ENCODE results near the gene PBX1.

Gene PBX1

DNA sequence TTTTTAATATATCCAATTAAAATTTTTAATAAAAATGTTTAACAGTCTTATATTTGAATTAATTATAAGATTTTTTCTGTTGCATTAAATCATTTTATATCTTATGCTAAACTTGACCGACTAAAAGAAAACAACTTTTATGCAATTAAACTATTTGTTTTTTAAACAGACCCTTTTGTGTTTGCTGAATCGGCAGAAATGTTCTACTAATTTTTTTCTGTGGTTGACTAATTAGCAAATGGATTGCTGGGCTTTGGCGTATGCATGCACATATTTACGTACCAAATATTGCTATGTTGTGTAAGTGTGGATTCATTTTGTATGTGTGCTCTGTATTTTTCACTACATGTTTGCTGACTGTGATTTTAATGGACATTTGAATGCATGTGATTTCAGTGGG is 174.8 kb downstream of the PBX1 start:
- DNase-seq = no peak

DNA sequence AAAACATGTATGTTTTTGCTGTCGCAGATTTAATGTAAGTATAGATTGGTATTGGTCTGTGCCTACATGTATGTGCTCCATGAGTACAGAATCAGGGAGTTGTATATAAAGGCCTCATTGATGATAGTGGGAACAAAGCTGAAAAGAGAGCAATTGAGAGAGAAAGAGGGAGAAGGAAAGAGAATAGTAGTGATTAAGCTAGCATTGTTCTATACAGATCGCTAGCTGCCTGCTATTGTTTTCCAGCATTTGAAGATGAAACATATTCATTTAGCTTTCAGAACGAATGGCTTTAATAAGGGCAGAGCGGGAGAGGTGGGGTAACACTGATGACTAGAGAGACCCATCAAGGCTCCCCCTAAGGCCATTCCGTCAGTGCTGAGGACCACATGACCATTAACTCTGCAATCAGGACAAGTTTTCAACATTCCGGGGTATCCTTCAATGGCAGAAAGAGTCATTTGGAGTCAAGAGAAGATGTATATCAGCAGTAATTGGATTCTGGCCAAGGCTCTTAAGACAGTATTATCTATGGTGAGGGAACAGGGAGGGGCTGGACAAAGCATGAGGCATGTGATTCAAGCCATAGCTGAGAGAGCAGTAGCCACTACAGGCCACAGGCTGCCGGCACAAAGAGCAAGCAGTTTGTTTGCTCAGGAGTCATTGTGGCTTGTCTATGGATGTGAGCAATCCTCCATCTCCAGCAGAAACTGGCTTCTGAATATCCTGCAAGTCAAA is 176.5 kb downstream of the PBX1 start:
- no peak for DNase-seq

DNA sequence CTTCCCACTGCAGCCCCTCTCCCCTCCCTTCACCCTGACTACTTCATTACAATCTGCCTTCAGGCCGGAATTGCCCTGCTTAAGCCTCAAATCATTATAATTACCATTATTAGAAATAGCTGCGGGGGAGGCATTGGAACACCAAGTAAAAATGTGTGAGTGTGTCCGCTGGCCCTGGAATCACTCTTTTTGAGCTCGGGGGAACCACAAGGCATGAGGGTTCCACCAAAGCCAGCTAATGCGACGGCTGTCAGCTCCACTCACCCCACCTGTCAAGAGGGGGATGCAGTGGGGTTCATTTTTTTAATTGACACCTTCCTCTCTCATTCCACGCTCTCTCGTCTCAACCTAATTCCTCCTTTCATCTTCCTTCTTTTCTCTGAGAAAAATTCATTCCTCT is 177.2 kb downstream of the PBX1 start:
- no peak for DNase-seq

DNA sequence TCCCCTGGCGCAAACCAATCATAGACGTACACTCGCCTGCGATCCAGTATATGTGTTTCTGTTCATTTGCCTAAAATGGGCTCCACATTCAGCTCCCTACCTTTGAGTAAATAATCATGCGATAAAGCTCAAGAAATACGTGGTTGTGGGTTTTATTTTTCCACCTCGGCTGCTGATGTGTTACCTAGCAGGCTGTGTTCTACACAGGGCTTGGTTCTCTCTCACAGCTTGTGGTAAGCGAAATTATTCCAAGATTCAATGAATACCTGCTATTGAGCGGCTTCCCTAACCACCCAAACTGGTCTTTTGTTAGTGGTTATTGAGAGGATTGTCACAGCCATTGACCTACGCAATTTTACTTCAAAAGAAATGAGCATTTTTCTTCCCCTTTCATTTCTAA is 180.2 kb downstream of the PBX1 start:
- no peak for DNase-seq

DNA sequence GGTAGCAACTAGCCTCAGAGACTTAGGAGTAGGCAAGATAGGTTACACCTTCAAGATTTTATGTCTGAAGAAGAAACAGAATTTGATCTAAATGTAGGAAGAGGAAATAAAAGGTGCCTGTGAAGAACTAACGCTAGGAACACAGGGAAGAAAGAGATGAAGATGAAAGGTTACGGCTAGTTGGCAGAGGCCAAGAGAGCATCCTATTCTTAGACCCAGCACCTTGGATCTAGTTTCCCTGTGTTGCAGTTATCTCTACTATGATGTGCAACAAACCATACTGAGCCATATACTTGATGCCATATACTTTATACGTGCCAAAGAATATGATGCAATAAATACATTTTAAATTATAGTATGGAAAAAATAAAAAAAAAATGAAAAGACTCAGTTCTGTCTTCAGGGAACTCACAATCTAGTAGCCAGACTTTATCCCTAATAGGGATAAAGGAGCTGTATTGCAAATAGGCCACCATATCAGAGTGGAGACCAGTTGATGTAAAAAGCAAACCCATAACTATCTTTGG is 181.1 kb downstream of the PBX1 start:
- DNase-seq = no peak

DNA sequence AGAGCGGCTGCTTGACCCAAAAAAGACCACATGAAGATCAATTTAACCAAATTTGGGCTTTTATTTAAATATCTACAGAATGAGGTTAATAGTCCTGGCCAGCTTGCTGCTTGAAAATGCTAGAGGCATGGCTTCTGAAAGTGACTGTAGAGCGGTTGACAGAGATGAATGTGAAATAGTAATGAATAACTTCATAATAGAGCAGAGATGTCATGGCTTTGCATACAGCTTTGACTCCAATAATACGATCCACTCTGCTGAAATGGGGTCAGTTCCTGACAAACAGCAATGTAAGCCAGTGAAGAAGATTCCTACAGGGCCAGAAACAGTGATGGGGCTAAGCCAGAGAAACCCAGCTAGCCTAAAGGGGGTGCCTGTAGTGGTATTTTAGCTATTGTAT is 183.8 kb downstream of the PBX1 start:
- no peak for DNase-seq

DNA sequence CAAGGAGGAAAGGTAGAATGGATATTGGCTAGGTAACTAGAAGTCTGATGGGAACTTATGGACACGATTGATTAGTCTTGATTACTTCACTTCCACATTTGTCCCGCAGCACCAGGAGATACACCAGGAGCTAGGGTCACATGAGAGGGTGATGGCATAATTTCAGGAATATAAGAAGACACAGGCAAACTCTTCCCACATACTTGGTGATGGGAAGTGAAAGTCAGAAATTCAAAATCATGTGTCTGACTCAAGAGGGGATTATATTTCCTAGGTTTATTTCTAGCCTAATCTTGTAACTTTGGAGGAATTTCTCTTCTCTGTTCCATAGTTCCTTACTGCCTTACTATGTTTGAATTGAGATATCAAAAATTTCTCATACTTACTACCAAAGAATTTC is 185.0 kb downstream of the PBX1 start:
- DNase-seq = no peak

DNA sequence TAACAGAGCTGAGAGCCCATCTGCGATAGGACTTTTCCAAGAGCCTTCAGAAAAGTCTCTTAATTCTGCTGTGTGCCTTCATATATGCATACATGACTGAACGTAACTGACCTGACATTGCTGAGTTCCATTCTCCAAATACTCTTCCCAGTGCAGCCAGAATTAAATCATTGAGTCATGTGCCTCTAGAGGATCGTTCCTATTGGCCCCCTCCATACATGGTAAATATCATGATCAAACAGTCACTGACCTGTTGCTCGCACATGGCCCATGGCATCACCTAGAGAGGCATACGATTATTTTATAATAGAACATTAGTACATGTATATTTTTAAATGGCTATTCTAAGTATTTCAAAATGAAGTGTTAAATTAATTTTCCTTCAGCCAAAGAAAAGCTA is 186.8 kb downstream of the PBX1 start:
- DNase-seq = no peak

DNA sequence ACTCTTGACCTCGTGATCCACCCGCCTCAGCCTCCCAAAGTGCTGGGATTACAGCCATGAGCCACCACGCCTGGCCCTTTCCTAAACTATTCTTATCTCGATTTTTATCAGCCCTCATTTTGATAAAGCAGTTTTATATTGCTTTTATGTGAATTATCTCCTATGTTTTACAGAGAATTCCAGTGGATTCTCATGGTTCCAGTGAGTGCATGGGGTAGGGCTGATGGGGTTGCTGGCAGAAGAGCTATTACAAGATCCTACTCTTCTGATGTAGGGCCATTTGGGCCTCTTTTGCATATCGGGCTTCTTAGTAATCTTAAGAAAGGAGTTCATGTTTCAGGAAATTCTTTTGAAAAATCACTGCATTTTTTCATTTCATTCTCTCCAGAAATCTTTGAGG is 187.6 kb downstream of the PBX1 start:
- no peak for DNase-seq

DNA sequence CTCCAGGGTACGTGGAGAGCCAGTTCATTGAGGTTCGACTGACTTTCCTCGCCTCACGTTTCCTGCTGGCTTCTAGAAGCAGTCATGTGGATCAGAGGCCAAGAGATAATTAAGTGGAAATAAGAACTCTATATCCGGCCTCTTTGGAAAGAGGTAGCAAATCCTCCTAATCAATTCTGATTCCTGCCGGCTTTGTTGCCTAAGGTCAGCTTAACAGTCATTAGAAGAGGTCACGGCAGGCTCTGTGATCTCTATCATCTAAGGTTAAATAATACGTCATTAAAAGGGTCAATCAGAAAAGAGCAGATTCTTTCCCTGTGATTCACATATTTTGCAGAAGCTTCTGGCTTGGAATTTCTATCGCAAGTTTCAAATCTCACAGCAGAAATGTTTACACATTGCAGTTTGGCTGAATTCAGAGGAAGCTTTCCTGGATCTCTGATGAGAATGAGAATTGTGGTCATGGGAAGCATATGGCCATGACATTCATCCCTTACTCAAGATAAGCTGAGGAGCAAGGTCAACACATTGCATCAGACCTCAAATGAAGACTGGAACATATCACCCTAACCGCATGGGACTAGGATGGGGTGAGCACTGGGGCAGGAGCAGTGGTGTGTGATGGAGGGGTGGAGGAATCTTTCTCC is 189.4 kb downstream of the PBX1 start:
- DNase-seq = no peak

DNA sequence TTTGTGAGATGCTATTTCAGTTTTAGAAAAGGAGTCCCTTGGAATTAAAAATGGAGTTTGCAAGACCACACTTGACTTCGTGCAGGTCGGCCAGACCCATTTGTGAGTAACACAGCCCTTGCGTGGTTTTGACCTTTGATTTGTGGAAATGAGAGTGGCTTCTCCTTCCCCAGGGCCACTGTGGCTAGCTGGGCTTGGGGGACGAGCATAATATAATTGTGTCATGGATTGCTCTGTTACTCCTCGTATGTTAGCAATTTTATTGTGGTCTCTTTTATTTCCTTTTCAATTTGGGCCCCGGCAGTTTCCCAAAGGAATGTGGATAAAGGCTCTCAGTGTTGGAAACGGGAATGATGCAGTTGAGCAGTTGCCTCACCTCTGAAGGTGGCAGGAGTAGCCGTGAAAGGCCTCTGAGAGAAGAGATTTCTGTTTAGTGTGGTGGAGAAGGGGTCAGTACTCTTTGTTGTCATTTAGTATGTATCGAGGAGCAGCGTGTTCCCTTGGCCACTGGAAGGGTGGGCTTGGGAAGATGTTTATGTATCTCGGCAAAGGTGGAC is 194.6 kb downstream of the PBX1 start:
- no peak for DNase-seq

DNA sequence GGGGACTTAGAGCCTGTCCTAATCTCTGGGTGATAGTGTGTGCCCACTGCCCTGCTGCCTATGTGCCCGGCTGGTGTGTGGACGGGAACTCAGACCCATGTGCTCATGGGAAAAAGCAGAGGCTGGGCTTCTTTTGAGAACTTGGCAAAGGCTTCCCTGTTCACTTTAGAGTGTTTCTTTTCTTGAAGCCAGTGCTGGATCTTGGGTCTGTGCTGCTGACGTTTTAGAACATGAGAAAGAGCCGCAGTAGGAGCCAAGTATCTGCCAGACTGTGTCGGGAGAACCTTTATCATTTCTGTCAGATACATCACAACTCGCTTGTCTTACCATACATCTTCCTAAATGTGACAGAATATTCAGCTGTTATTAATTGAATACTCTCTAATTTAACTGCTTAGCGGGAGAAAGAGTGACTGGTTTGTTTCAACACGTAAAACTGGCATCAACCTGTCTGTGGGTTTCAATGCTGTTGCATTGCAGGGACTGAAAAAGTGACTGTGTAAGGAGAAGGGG is 195.2 kb downstream of the PBX1 start:
- DNase-seq = no peak

DNA sequence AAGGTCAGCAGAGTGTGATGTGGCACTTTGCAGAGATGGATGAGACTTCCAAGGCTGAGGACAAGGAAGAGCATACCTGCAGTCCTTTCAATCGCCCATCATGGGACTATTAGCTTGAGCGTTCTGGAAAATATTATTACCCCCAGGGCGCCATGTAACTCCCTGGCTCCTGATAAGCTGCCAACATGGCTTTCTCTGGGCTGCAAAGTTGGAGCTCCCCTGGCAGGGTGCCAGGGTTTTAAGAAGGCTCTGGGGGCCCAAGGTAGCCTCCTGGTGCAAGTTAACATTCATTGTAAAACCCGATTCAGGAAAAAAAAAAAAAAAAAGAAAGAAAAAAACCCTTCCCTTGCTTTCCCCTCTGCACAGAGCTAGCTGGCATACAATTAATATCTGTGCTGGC is 196.7 kb downstream of the PBX1 start:
- no peak for DNase-seq

DNA sequence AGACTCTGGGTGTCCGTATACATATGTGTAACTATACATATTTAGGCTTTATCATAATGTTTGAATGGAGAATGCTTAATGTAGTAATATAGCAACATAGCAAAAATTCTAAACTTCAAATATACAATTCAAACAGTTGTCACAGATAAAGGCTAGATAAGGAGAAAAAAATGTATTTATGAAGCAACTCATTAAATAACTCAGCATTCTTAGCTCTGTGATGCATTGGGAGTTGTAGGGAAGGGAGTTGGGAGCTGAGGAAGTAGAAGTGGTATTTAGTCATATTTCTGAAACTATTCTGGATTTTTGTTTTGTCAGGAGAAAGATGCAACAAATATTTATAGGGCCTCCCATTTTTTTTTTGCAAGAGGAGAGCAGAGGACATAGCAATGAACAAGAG is 197.8 kb downstream of the PBX1 start:
- no peak for DNase-seq

DNA sequence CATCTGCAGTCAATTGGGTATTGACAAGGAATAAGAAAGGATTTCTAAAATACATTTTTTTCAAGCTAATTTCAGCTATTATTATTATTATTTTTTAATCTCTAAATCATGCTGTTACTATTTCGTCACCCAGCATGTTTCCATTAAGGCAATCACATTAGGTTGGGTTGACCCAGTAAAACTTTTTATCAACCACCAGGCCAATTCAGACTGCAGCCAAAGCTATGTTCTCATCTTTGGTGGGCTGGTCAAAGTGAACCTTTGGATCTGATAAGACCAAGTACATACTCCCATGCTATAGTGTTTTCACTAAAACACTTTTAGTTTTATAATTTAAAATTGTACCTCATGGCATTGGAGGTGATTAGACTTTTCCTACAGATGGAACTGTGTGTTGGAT is 198.6 kb downstream of the PBX1 start:
- DNase-seq = no peak

DNA sequence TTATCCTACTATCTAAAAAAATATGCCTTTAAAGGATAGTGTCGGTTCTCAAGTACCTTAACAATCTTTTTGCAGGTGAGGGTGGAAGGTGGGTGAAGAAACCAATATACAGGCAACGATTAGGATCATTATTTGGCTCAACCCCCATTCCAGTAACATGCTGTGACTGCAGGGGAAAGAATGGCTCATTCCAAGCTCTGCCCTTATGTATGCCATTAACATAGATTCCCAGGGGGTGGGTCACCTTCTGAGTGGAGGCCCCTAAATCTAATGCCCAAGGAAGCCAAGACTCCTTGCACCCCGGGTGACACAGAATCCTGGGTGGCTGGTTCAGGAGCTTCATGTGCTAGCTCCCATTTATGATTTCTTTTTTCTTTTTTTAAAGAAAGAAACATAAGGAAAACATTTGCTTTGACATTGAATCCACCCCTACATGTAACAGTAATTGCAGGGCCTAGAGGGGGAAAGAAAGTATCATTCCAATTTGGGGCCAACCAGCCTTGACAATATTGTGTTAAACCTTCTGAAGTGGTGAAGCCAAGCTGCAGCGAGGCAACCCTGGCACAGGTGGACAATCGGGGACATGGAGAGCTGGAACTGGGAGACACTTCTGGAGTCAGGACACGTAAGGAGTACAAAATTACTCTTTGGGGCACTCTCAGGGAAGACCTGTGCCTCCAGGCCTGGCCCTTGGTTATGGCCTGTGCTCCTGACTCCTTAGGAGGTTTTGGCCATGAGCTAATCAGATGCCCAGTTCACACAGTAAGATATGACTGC is 200.3 kb downstream of the PBX1 start:
- DNase-seq = no peak

DNA sequence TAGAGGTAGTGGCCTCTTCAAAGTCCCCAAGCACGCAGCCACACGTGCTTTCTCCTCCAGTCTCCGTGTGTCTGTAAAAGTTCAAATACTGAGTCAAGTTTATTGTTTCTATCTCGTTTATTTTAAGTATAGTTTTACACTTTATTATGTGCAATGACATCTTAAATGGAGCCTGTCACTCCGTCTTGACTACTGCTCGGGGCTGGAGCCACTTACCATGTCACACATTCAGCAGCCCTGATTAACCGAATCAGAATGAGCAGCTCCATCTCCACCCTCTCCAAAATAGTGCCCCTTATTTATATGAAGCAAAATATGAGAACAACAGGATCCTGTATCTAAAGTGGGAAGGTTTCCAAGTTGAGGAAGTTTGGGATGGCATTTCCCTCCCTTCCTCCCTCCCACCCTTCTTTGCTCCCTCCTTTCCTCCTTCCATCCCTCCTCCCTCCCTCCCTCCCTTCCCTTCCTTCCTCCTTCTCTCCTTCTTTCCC is 201.0 kb downstream of the PBX1 start:
- no peak for DNase-seq

DNA sequence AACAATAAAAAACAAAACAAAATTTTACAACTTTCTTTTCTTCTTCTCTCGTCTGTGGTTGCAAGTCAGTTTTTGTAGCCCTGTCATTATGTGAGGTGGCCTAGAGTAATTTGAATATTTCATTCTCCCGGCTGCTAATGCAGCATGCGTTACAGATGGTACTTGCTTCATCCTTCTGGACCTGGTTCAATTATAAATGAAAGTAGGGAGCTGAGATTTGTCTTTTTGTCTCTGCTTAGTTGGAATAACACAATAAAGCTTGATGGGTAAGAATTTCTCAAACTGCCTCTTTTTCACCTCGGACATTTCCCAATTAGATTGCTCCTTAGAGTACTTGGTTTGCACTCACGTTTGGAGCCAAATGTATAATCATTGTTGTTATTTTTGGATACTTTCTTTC is 201.6 kb downstream of the PBX1 start:
- DNase-seq = peak; percentile 52

DNA sequence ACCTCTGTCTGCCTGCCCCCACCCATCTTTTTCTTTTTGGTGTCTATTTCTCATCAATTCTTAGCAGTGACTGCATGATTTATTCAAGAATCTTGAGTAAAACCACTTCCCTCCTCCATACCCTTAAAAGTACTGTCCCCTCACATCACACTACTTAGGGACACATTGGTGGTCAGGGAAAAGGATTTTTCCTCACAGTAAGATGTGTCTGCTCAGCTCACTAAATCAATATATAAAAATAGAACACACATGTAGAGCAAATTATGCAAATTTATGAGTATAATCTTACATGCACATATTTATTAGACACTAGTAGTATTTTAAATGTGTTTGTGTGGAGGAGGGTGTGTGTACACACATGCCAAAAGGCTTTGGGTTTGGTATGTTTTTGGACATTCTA is 202.0 kb downstream of the PBX1 start:
- no peak for DNase-seq

DNA sequence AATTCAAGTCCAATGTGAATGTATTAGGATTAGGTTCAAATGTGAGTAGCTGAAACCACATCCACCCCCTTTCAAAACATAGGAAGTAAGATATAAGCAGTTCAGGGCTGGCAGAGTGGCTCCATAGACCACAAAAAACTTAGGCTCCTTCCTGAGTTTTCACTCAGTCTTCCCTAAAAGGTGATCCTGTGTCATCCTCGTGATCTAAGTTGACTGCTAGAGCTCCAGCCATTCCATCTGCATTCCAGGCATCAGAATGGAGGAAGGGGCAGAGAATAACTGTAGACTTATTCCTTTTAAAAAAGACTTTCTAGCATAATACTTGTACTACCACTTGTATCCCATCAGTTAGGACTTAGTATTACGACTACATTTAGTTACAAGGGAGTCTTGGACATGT is 204.1 kb downstream of the PBX1 start:
- DNase-seq = no peak

DNA sequence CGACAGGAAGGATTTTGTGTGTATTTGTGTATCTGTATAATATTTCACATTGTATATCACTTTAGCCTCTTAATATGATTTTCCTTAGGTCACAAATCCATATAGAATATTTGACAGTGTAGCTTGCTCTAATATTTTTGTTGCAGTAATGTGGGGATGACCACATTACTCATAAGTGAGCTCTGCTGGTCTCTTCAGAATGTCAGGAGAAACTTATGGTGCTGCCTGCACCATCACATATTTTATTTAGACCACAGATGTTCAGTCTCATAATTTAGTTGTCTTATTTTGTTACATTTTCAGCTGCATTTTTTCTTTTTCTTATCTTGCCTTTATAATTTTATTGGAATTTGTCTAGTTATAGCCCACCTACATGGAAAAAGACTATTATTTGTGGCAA is 205.3 kb downstream of the PBX1 start:
- DNase-seq = no peak

DNA sequence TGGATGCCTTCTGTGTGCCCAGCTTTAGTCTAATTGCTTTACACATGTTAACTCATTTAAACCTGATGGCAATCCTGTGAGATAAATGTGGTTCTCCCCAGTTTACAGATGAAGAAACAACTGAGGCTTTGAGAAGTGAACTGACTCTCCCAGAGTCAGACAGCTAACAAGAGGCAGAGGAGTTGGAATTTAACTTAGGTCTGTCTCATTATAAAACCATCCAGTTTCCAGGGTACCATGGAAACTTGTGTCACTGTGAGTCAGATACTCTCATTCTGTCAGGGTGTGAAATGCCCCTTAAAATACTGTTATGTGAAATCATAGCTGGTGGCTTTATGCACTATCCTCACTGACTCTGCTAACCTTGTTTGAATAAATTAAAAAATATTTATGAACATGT is 206.6 kb downstream of the PBX1 start:
- DNase-seq = no peak

DNA sequence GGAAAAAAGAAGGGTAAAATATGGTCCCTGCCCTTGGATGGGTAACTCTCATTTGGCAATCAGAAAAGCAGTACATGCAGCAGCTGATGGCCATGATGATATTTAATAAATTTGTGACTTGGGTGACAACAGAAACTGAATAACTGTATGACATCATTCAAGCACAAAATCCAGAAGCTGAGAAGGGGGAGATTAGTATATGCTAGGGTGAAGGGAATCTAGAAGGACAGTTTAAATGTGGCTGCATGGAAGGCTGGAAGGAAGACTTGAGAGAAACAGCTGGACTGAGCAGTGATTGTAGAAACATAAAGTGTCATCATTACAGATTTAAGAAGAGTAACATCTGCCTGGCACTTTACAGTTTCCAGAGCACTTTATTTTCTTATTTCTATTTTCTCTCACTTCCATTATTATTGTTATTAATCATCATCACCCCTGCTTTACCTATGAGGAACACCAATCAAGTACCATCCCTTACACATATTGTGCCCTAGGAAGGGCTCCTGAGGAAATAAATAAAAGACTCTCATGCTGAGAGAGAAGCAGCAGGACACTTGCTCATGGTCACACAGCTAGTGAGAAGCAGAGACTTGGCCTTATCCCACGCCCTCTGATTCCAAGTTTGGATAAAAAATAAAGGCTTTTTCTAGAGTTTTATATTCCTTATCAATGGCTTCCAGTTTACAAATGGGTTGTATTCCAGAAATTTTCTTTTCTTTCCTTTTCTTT is 207.2 kb downstream of the PBX1 start:
- DNase-seq = no peak
